Occipital lobe (tissue), 2 donors: ENCODE results near the gene CD300LD. TPM values are rescaled to one million over a fixed set of nuclear protein-coding genes. Genes with fewer than 3 reads are reported as not detected.
"Not testable (repeated sequence)": the region's sequence is repeated elsewhere in the genome, so short reads cannot be mapped to it uniquely, and the experiment has no call there.

ENCODE experiments used
- DNase-seq: peaks from one replicate; lab custom pipeline; 2025; lab: John Stamatoyannopoulos, UW
- total RNA-seq: library from RNA; depleted of rRNA; stranded (reverse); fragments of >200 nt; gene quantifications from one replicate; pipeline ENCODE4 v1.2.3, GENCODE V29; 2014

The CD300LD gene
- total RNA-seq, 1 donor from 2014 or later: not detected

DNA sequence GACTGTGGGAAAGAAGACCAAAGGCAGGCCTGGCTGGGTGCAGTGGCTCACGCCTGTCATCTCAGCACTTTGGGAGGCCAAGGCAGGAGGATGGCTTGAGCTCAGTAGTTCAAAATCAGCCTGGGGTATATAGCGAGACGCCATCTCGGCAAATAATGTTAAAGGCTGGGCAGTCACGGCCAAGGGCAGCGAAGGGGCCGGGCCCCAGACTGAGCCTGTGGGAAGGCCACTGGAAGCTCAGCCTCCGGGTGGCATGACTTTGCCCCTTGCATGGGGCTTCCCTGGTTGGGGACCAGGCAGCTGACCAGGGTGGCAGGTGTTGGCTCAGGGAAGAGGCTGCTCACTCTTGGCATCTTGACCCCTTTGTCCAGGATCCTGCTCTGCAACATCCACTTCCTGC, 14.0 kb upstream of the CD300LD start:
- no peak for DNase-seq

- DNase-seq: peak; percentile 50
Measured at GRCh38 chr17:74605361-74605760, 13.3 kb upstream of the CD300LD start.

DNA sequence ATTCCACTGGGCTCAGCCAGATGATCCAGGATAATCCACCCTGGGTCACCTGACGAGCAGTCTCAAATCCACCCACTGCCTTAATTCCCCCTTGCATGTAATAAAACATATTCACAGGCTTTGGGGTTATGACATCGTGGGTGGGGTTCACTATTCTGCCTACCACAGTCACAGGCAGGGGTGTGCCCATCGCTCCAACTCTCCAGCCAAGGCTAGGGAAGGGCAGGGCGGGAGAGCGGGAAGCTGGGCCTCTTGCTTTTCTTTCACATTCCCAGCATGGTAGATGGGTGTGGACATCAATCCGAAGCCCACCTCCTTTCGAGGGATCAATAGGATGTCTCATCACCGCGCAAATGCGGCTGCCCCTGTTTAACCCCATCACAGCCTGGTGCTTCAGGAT, 12.7 kb upstream of the CD300LD start:
- no peak for DNase-seq

DNA sequence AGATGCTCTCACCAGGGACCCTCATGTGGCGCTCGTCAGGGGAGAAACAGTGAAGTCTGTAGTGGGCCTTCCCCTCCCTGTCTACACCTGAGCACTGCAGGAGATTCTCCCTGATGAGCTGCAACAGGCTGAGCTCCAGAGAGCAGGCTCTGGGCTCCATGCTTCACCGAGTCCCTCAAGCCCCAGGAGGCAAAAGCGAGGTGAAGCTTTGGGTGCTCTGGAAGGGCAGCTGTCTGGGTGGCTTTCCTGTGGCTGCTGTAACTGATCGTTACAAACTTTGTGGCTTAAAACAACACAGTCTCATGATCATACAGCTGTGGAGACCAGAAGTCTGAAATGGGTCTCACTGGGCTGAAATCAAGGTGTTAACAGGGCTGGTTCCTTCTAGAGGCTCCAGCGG, 12.1 kb upstream of the CD300LD start:
- no peak for DNase-seq

GRCh38 chr17:74603746-74604145, 11.7 kb upstream of the CD300LD start:
- no peak for DNase-seq

DNA sequence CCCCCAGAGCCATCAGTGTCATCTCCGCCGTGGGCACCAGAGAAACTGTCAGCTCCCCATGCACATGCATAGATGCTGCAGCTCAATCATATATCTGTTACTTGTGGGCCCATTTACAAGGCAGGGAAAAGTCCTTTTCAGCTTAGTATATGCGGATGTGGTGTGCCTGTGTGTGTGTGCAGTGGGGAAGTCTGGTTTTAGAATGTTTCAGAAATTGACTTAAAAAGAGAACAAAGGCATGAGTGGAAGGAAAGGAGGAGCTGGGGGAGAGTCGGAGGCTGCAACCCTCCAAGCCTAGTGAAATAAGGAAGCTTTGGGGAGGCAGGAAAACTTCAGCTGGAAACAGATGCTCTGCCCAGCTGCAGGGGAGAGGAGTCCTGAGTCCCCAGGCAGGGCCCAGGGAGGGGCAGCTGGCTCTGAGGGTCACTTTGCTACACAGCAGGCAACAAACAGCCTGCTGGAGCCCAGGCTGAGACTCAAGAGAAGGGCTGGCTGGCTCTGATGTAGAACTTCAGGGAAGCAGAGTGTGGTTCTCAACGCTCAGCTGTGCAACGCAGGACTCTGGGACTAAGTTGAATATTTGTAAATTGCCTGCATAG, 11.1 kb upstream of the CD300LD start:
- no peak for DNase-seq

DNA sequence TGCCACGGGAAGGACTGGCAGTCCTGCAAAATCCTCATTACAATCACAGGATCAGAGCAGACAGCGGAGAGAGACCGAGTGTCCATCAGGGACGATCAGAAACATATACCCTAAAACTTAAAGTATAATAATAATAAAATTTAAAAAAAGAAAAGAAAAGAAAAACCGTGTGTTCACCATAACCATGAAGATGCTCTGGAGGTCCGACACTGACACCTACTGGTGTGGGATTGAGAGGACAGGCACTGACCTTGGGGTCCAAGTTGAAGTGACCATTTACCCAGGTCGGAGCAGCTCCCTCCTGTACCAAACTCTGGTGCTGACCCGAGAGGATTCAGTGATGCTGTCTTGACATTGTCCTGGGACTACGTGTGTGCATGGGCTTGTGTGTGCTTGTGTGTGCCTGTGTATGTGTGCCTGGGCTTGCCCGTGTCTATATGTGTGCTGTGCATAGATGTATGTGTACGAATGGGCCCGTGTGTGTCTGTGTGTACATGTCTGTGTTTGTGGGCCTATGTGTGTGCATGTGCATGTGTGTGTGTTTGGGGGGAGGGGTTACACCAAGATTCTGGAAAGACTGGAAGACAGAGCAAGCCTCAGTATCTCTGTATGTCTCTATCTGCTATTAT, 10.0 kb upstream of the CD300LD start:
- DNase-seq: no peak

DNA sequence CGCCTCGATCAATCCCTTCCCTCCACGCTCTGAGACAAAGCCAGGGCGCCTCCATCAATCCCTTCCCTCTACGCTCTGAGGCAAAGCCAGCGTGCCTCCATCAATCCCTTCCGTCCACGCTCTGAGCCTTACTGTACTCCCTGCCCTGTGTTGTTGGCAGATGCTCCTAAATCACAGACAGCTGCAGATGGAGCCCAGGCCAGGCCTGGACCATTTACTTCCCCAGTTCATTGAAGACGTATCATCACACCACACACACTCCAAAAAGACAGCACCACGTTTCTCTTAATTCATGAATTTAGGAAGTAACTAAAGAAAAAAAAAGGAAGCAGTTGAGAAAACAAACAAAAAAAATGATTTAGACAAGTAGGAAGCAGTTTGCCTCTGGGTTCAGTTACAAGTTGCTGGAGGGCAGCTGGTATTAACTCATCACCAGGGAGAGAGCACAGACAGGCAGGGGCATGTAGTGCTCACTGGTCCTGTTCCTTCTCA, 7.4 kb upstream of the CD300LD start:
- DNase-seq: no peak

DNA sequence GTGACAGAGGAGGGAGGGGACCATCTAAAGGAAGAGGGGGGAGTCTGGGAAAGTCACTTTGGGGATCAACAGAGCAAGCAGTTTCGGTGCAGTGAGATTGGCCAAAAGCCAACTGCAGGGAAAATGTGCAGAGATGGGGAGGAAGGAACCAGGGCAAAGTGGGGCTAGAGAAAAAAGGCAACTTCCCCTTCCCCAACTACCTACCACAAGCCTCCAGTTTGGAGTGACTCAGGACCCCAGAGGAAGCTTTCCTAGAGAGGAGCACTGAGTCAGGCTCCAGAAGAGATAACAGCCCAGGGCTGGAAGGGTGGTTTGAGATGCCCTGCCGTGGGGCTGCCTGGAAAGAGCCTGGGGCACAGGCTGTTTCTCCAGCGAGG, 6.9 kb upstream of the CD300LD start:
- DNase-seq: no peak

DNA sequence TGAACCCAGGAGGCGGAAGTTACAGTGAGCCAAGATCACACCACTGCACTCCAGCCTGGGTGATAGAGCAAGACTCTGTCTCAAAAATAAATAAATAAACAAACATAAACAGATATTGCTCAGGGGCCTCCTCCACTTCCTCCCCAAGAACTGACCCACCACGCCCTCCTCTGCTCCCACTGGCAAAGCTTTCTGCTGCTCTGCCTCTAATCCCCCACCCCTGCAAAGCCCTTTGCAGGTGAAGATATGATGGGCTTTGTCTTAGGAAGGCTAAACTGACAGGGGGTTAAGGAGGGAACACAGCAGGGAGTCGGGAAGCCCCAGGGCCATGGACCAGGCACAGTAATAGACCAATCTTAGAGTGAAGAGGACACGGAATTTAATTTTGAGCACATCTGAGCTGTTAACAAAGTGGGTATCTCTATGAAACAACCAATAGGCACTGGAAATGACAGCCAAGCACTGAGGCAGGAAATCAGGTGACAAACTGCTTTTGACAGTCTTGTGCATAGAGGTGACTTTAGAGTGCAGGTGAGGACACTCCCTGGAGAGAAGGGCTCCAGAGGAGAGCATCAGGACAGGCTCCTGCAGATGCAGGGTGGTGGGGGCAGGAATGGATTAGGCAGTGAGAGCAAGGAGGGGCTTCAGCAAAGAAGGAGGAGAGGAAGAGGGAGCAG, 6.4 kb upstream of the CD300LD start:
- no peak for DNase-seq

DNA sequence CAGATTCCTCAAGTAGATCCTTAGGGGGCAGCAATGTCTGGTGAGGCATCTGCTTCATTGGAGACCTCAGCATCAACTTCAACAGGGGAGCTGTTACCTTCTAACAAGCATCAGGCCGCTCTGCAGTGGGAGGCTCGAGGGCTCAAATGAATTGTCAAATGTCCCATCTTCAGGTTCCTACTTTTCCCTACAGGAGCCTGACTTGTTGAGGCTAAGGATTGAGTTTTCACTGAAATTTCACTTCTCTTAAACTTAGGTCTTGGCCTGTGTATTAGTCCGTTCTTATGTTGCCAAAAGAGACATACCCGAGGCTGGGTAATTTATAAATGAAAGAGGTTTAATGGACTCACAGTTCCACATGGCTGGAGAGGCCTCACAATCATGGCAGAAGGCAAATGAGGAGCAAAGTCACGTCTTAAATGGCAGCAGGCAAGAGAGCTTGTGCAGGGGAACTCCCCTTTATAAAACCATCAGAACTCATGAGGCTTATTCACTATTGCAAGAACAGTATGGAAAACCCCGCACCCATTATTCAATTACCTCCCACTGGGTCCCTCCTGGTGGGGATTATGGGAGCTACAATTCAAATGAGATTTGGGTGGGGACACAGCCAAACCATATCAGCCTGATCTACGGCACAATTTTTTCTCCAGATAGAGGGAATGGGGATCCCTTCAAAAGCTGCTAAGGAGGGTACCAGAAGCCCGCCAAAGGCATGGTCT, 5.1 kb upstream of the CD300LD start:
- DNase-seq: no peak

DNA sequence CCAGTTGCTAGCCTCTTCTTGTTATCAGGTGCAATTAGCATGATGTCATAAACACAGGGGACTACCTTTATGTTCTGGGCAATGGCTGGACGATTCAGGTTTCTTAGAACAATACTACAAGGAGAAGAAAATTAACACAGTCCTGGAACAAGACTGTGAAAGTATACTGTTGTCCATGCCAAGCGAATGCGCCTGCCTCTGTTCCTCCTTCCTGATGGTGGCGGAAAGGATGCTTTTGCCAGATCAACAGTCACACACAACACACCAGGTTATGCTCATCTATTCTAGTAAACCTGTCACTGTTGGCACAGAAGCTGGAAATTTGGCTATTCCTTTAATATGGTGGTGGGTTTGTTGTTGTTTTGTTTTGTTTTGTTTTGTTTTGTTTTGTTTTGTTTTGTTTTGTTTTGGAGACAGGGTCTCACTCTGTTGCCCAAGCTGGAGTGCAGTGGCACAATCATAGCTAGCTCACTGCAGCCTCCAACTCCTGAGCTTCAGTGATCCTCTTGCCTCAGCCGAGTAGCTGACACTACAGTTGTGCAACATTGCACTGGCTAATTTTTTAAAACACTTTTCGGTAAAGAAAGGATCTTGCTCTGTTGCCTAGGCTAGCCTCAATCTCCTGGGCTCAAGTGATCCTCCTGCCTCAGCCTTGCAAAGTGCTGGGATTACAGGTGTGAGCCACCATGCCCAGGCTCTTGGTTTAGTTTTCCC, 3.1 kb upstream of the CD300LD start:
- DNase-seq: no peak

GRCh38 chr17:74591503-74591902, 580 bp downstream of the CD300LD start:
- no peak for DNase-seq

- no peak for DNase-seq
Measured at GRCh38 chr17:74585711-74586110, 6.4 kb downstream of the CD300LD start.

GRCh38 chr17:74584292-74585060, 7.6 kb downstream of the CD300LD start:
- DNase-seq: no peak

- DNase-seq: no peak
Measured at GRCh38 chr17:74582633-74583032, 9.4 kb downstream of the CD300LD start.

DNA sequence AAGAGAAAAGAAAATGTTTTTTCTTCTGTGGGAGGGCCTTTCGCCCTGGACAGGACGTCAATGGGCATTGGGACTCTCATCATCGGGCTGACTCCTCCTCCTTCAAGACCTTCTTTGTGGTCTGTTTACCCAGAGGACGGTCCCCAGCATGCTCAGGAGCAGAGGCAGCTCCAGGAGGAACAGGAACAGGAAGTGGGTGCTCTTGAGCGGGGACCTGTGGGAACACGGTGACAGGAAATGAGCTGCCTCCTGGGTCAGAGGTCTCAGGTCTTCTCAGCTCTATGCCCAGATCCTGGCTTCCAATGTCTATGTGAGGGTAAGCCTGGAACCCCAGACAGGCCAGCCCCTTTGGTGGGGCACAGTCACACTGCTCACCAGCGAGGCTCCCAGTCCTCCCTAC, 12.2 kb downstream of the CD300LD start:
- no peak for DNase-seq

GRCh38 chr17:74578979-74579378, 13.1 kb downstream of the CD300LD start:
- DNase-seq: no peak

GRCh38 chr17:74574489-74575142, 17.5 kb downstream of the CD300LD start:
- DNase-seq: no peak

DNA sequence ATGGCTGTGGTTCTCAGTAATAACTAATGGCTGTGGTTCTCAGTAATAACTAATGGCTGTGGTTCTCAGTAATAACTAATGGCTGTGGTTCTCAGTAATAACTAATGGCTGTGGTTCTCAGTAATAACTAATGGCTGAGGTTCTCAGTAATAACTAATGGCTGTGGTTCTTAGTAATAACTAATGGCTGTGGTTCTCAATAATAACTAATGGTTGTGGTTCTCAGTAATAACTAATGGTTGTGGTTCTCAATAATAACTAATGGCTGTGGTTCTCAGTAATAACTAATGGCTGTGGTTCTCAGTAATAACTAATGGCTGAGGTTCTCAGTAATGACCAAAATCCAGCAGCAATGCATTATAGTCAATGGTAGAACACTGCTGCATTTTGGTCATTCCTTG, 18.4 kb downstream of the CD300LD start:
- DNase-seq: not testable (repeated sequence)
